Erythroblast (primary cell): ENCODE results near the gene SEC11A.
"Not testable (repeated sequence)": the region's sequence is repeated elsewhere in the genome, so short reads cannot be mapped to it uniquely, and the experiment has no call there.

ENCODE experiments used
- DNase-seq, 2 experiments: peaks; one replicate each; lab custom pipeline; 2025; lab: John Stamatoyannopoulos, UW
- GATA1 ChIP-seq: IDR thresholded peaks from 2 replicates; pipeline ENCODE4 v1.6.1; 2011; ENCODE audit warnings: low read depth, mild to moderate bottlenecking, control low read depth, low read length, moderate library complexity
- POLR2A ChIP-seq: IDR thresholded peaks from 2 replicates; pipeline ENCODE4 v1.6.1; 2011; ENCODE audit warnings: mild to moderate bottlenecking, low read length

Gene SEC11A

GRCh38 chr15:84716036-84716732 lies at the start of gene SEC11A:
TSS of gene SEC11A (minus strand) at chr15:84716139. CDS start at chr15:84716075, 64 bp downstream.
- TF ChIP-seq GATA1 (no peak), POLR2A (peak; percentile 85)
- peak; percentile 95 for DNase-seq

GRCh38 chr15:84765675-84766074 lies 49.7 kb upstream of the SEC11A start:
- DNase-seq = no peak
- TF ChIP-seq POLR2A (no peak), GATA1 (no peak)

GRCh38 chr15:84764989-84765388 lies 49.0 kb upstream of the SEC11A start:
- no peak for DNase-seq
- TF ChIP-seq GATA1 (no peak), POLR2A (no peak)

GRCh38 chr15:84764585-84764984 lies 48.6 kb upstream of the SEC11A start:
- DNase-seq = no peak
- no peak for TF ChIP-seq GATA1
- TF ChIP-seq POLR2A = no peak

GRCh38 chr15:84762840-84763572 lies 47.1 kb upstream of the SEC11A start:
- no peak for TF ChIP-seq POLR2A
- TF ChIP-seq GATA1 = no peak
- DNase-seq = no peak

- DNase-seq = no peak
- TF ChIP-seq POLR2A = no peak
- TF ChIP-seq GATA1 = no peak
These were observed 45.7 kb upstream of the SEC11A start for GRCh38 chr15:84761607-84762131.

- no peak for DNase-seq
- TF ChIP-seq GATA1 = no peak
- no peak for TF ChIP-seq POLR2A
These were observed 44.3 kb upstream of the SEC11A start for GRCh38 chr15:84760219-84760618.

- DNase-seq = no peak
- no peak for TF ChIP-seq POLR2A
These were observed 43.1 kb upstream of the SEC11A start for GRCh38 chr15:84759018-84759417.

- TF ChIP-seq GATA1 = no peak
- no peak for TF ChIP-seq POLR2A
- no peak for DNase-seq
These were observed 40.0 kb upstream of the SEC11A start for GRCh38 chr15:84755736-84756527.

GRCh38 chr15:84754889-84755288 lies 39.0 kb upstream of the SEC11A start:
- not testable (repeated sequence) for DNase-seq

GRCh38 chr15:84752700-84753099 lies 36.8 kb upstream of the SEC11A start:
- DNase-seq = no peak

GRCh38 chr15:84752195-84752594 lies 36.3 kb upstream of the SEC11A start:
- TF ChIP-seq POLR2A = no peak
- no peak for TF ChIP-seq GATA1
- no peak for DNase-seq

More at GRCh38 chr15:84752700-84753099, 36.8 kb upstream of the SEC11A start:
- TF ChIP-seq POLR2A = no peak
- no peak for TF ChIP-seq GATA1

- not testable (repeated sequence) for DNase-seq
These were observed 35.8 kb upstream of the SEC11A start for GRCh38 chr15:84751721-84752120.
